Activated T-cell treated with anti-CD3 and anti-CD28 coated beads for 48 hours (primary cell): ENCODE results near the gene SNTG2.

Experiments
- DNase-seq: peaks from one replicate; pipeline ENCODE4 v3.0.0-alpha.2; 2020; ENCODE audit warnings: low read depth

The SNTG2 gene

GRCh38 chr2:926896-927295 is 23.8 kb upstream of the SNTG2 start:
- DNase-seq, result no peak

- DNase-seq, result no peak
Measured at GRCh38 chr2:929011-929735, 21.5 kb upstream of the SNTG2 start.

GRCh38 chr2:929925-930324 is 20.7 kb upstream of the SNTG2 start:
- DNase-seq, result no peak

GRCh38 chr2:930935-931334 is 19.7 kb upstream of the SNTG2 start:
- DNase-seq, result no peak

GRCh38 chr2:932320-933115 is 18.1 kb upstream of the SNTG2 start:
- no peak for DNase-seq

GRCh38 chr2:933734-934295 is 16.8 kb upstream of the SNTG2 start:
- no peak for DNase-seq

- no peak for DNase-seq
Measured at GRCh38 chr2:937530-937929, 13.1 kb upstream of the SNTG2 start.

GRCh38 chr2:938181-939005 is 12.3 kb upstream of the SNTG2 start:
- DNase-seq, result no peak

- no peak for DNase-seq
Measured at GRCh38 chr2:939936-940601, 10.6 kb upstream of the SNTG2 start.

- DNase-seq, result no peak
Measured at GRCh38 chr2:941871-942270, 8.8 kb upstream of the SNTG2 start.

GRCh38 chr2:942775-943460 is 7.7 kb upstream of the SNTG2 start:
- no peak for DNase-seq

- no peak for DNase-seq
Measured at GRCh38 chr2:943461-943797, 7.2 kb upstream of the SNTG2 start.

GRCh38 chr2:943821-944220 is 6.8 kb upstream of the SNTG2 start:
- DNase-seq, result no peak

- no peak for DNase-seq
Measured at GRCh38 chr2:944693-945092, 6.0 kb upstream of the SNTG2 start.

GRCh38 chr2:945104-945503 is 5.5 kb upstream of the SNTG2 start:
- no peak for DNase-seq

- DNase-seq, result no peak
Measured at GRCh38 chr2:946073-946948, 4.3 kb upstream of the SNTG2 start.

GRCh38 chr2:949384-950079 is 1.1 kb upstream of the SNTG2 start:
- no peak for DNase-seq

- DNase-seq, result no peak
Measured at GRCh38 chr2:951224-952006, 766 bp downstream of the SNTG2 start.

- no peak for DNase-seq
Measured at GRCh38 chr2:953408-953807, 2.8 kb downstream of the SNTG2 start.
